Endothelial cell (in vitro differentiated cells): ENCODE measurements around the gene OTULINL. TPM values are rescaled to one million over a fixed set of nuclear protein-coding genes. Genes with fewer than 3 reads are reported as not detected.

Source experiments
- DNase-seq: peaks from one replicate; pipeline ENCODE4 v3.0.0; 2021; ENCODE audit warnings: low spot score
- H3K27ac Mint-ChIP-seq: one replicate; pipeline ENCODE4 v1.8.0; 2021; ENCODE audit warnings: mixed read lengths, inconsistent platforms; ENCODE audit not compliant: unreplicated experiment
- H3K27me3 Mint-ChIP-seq: one replicate; pipeline ENCODE4 v1.8.0; 2021; ENCODE audit warnings: mild to moderate bottlenecking, moderate library complexity, mixed read lengths, inconsistent platforms; ENCODE audit not compliant: unreplicated experiment
- H3K36me3 Mint-ChIP-seq: one replicate; pipeline ENCODE4 v1.8.0; 2021; ENCODE audit warnings: mild to moderate bottlenecking, low read depth, mixed read lengths, inconsistent platforms; ENCODE audit not compliant: unreplicated experiment
- H3K4me1 Mint-ChIP-seq: one replicate; pipeline ENCODE4 v1.8.0; 2021; ENCODE audit warnings: mild to moderate bottlenecking, mixed read lengths, inconsistent platforms; ENCODE audit not compliant: unreplicated experiment
- H3K4me3 Mint-ChIP-seq: one replicate; pipeline ENCODE4 v1.8.0; 2021; ENCODE audit warnings: mild to moderate bottlenecking, mixed read lengths, inconsistent platforms; ENCODE audit not compliant: unreplicated experiment
- H3K9me3 Mint-ChIP-seq: one replicate; pipeline ENCODE4 v1.8.0; 2021; ENCODE audit warnings: mixed read lengths, inconsistent platforms; ENCODE audit not compliant: unreplicated experiment
- total RNA-seq: library from RNA; stranded (reverse); fragmentation: NEBNext Ultra II Directional; extraction: Animal tissue kit (Norgen Biotek cat#: 25700); gene quantifications from one replicate; pipeline ENCODE4 v1.2.1, GENCODE V29; 2021; ENCODE audit not compliant: unreplicated experiment
- TF ChIP-seq, protein P1 (sequence below): fragments of 200-600 bp; sonication (generic); IDR thresholded peaks from one replicate; pipeline ENCODE4 v1.5.0; 2021; ENCODE audit warnings: antibody characterized with exemption; ENCODE audit not compliant: unreplicated experiment

Gene OTULINL
- total RNA-seq, 1 donor from 2014 or later: 5.8 TPM

DNA sequence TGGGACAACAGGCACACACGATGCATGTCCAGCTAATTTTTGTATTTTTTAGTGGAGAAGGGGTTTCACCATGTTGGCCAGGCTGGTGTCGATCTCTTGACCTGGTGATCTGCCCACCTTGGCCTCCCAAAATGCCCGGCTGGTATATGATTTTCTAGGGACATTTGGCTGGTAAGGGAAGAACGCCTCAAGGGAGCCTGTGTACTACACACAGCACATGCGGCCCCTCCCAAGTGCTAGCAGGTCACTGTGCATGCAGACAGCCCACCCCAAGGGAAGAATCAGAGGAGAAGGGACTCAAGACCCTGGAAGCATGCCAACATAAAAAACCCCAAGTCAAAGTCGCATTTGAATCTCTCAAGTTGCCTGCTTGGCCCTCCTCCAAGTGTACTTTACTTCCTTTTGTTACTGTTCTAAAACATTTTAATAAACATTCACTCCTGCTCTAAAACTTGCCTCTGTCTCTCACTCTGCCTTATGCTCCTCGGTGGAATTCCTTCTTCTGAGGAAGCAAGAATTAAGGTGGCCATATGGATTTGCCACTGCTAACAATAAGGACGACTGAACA, 24.3 kb upstream of the OTULINL start:
- Mint-ChIP-seq H3K4me1 (peaks cover 6% of the 10 kb centered on the region), H3K27ac (no peak overlapping the region), H3K9me3 (no peaks in the 10 kb centered on the region), H3K27me3 (peaks cover 2% of the 10 kb centered on the region), H3K4me3 (no peak overlapping the region), H3K36me3 (no peaks in the 10 kb centered on the region)
- TF ChIP-seq, protein P1, sequence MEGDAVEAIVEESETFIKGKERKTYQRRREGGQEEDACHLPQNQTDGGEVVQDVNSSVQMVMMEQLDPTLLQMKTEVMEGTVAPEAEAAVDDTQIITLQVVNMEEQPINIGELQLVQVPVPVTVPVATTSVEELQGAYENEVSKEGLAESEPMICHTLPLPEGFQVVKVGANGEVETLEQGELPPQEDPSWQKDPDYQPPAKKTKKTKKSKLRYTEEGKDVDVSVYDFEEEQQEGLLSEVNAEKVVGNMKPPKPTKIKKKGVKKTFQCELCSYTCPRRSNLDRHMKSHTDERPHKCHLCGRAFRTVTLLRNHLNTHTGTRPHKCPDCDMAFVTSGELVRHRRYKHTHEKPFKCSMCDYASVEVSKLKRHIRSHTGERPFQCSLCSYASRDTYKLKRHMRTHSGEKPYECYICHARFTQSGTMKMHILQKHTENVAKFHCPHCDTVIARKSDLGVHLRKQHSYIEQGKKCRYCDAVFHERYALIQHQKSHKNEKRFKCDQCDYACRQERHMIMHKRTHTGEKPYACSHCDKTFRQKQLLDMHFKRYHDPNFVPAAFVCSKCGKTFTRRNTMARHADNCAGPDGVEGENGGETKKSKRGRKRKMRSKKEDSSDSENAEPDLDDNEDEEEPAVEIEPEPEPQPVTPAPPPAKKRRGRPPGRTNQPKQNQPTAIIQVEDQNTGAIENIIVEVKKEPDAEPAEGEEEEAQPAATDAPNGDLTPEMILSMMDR: no peak
- DNase-seq: no peak

DNA sequence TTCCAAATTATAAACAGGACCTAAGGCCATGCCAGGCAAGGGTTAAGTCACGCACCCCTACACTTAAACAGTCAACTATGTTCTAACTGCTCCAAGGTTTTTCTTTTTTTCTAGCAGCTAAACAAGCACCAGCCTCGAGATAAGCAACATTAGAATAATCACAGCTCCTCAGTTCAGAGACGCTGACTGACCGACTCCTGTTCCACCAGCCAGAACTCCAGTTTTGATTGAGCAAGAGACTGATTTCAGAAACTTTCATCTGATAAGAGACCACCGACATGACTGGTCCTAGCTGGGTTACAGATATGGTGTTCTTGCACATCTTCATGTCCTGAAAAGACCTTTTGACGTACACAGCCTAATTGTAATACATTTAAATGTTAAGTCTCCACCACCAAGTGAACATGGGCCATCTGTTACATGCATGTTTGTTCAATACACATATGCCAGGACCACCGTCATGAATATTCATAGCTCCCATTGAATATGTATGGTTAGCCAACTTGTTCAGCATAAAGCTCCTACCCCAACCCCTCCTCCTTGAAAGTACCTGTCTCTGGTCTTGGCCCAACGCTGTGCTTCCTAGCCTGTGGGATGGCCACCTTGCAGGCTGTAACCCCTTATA, 23.7 kb upstream of the OTULINL start:
- DNase-seq: no peak
- no peak overlapping the region for H3K4me3 Mint-ChIP-seq
- no peak overlapping the region for H3K27ac Mint-ChIP-seq
- H3K9me3 Mint-ChIP-seq: no peaks in the 10 kb centered on the region
- peaks cover 6% of the 10 kb centered on the region for H3K4me1 Mint-ChIP-seq
- H3K27me3 Mint-ChIP-seq: peaks cover 2% of the 10 kb centered on the region
- TF ChIP-seq, protein P1: no peak
- H3K36me3 Mint-ChIP-seq: no peaks in the 10 kb centered on the region

DNA sequence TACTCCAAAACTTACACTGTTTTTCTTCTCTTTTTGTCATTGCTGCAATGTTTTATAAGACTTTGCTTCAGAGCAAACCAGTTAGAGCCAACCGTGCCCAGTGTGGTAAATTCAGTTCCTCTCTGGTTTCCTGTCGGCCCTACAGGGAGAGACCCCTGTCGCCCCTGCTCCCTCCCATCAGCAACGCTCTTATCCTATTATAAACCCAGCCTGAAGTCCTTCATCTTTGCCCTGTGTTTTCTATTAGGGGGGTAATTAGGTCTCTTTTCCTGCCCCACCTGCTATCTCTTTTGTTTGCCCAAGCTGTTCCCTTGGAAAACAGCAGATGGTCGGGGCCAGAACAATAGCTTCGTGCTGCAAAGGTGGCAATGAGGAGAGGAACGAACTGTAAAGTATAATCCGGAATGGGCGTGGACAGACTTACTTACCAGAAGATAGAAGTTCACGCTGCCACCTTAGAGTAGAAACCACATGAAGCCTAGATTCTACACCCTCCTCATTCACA, 21.4 kb upstream of the OTULINL start:
- Mint-ChIP-seq H3K4me1 (peaks cover 6% of the 10 kb centered on the region), H3K4me3 (no peak overlapping the region), H3K36me3 (no peaks in the 10 kb centered on the region), H3K9me3 (no peaks in the 10 kb centered on the region), H3K27ac (no peak overlapping the region), H3K27me3 (peaks cover 2% of the 10 kb centered on the region)
- TF ChIP-seq, protein P1: no peak
- DNase-seq: no peak

- TF ChIP-seq, protein P1: no peak
- H3K9me3 Mint-ChIP-seq: no peaks in the 10 kb centered on the region
- DNase-seq: no peak
- H3K36me3 Mint-ChIP-seq: no peaks in the 10 kb centered on the region
- H3K27ac Mint-ChIP-seq: no peak overlapping the region
- H3K27me3 Mint-ChIP-seq: peaks cover 2% of the 10 kb centered on the region
- H3K4me3 Mint-ChIP-seq: no peak overlapping the region
- H3K4me1 Mint-ChIP-seq: peaks cover 6% of the 10 kb centered on the region
These were observed 19.9 kb upstream of the OTULINL start for GRCh38 chr5:14561741-14562140.

DNA sequence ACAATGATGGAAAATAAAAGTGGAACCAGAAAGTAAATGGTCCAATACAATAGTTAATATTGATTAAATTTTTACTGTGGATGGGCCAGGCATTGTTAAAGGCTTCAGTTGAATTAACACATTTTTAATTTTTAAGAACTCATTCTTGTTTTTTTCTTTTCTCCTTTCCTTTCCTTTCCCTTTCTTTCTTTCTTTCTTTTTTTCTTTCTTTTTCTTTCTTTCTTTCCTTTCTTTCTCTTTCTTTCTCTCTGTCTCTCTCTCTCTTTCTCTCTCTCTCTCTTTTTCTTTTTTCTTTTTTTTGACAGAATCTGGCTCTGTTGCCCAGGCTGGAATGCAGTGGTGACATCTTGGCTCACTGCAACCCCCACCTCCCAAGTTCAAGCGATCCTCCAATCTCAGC, 13.3 kb upstream of the OTULINL start:
- TF ChIP-seq, protein P1: no peak
- Mint-ChIP-seq H3K27me3 (no peaks in the 10 kb centered on the region), H3K4me3 (no peak overlapping the region), H3K9me3 (no peaks in the 10 kb centered on the region), H3K4me1 (no peaks in the 10 kb centered on the region), H3K36me3 (no peaks in the 10 kb centered on the region), H3K27ac (no peak overlapping the region)
- no peak for DNase-seq
